DND-41 (cell line): ENCODE data around the gene SSX2IP.

Experiments used
- CTCF ChIP-seq: IDR thresholded peaks from 2 replicates; pipeline ENCODE4 v1.5.1; 2012; ENCODE audit warnings: borderline replicate concordance, low read length, moderate library complexity, mild to moderate bottlenecking; ENCODE audit not compliant: poor library complexity, severe bottlenecking; ENCODE audit errors: extremely low read depth
- EZH2 ChIP-seq: IDR thresholded peaks from 3 replicates; pipeline ENCODE4 v1.6.1; 2012; ENCODE audit warnings: borderline replicate concordance, low read depth, mild to moderate bottlenecking, moderate library complexity, low read length, inconsistent platforms; ENCODE audit not compliant: severe bottlenecking

- TF ChIP-seq CTCF, result peak; percentile 47
- TF ChIP-seq EZH2, result no peak
These were observed 506 bp downstream of the SSX2IP start for GRCh38 chr1:84689514-84690396.
